Bronchial epithelial cell (primary cell): Measurements from ENCODE around the gene SSTR5. TPM values are rescaled to one million over a fixed set of nuclear protein-coding genes. Genes with fewer than 3 reads are reported as not detected.
A peak's percentile ranks its signal among the peaks of the same experiment; 100 is the strongest.
"Not testable (repeated sequence)": the region's sequence is repeated elsewhere in the genome, so short reads cannot be mapped to it uniquely, and the experiment has no call there.

ENCODE experiments used
- DNase-seq: peaks from one replicate; pipeline ENCODE4 v3.0.0-alpha.2; 2010; ENCODE audit warnings: low read depth
- FAIRE-seq: peaks from 2 replicates; lab custom pipeline; 2011; peaks lifted over from hg19 to GRCh38; lab: Jason Lieb, UNC
- H3K27me3 ChIP-seq: 2 replicates; pipeline ENCODE4 v1.5.1; 2011; ENCODE audit warnings: low read length; ENCODE audit not compliant: control insufficient read depth, insufficient read depth
- H3K36me3 ChIP-seq: 2 replicates; pipeline ENCODE4 v1.5.1; 2011; ENCODE audit warnings: low read length; ENCODE audit not compliant: control insufficient read depth, insufficient read depth
- H3K4me3 ChIP-seq: 2 replicates; pipeline ENCODE4 v1.5.1; 2011; ENCODE audit warnings: mild to moderate bottlenecking, low read depth, low read length, control low read depth
- CTCF ChIP-seq: IDR thresholded peaks from 2 replicates; pipeline ENCODE4 v1.5.1; 2011; ENCODE audit warnings: mild to moderate bottlenecking, moderate library complexity, low read length, control low read depth, inconsistent platforms; ENCODE audit not compliant: insufficient read depth, severe bottlenecking
- total RNA-seq: library from RNA; depleted of rRNA; stranded (reverse); fragments of >200 nt; gene quantifications from 2 replicates; pipeline ENCODE4 v1.2.1, GENCODE V29; 2014

SSTR5 gene
- total RNA-seq, 1 donor from 2014 or later = not detected

DNA sequence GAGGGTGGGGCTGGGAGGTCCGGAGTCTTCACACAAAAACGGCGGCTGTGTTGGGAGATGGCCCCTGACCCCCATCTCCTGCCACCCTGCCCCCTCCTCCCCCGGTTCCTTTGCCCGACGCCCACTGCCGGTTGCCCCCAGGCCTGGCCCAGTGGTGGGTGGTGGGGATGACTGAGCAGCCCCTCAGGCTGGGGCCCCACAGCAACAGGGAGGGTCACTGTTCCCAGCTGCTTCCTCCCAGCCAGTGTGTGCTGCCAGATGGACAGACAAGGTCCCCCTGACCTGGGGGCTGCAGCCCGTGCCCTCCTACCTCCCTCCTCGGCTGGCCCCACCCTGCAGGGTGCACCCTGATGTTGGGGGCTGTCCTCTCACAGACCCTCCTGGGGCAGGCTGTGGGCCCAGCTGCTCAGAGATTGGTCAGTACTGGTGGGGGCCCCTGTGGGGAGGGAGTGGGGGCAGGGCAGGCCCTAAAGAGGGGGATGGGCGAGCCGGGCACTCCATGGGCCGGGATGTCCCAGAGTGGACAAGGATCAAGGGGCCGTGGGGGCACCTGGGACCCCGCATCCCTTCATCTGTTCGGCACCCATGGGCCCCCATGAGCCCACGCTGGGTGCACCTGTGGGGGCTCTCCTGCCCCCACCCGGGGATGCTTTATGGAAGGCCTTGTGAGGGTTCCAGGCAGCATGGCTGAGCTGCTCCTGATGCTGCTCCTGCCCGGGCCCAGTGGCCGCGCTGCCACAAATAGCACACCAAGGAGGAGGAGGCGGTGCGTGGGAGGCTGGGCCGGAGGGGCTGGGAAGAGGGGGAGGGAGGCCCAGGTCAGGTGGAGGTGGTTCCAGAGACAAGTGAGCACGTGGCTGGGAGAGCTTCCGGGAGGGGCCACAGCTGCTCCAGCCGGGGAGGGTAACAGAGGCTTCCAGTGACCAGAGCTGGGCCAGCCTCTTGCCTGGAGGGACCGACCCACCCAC, 18.4 kb downstream of the SSTR5 start:
- Histone ChIP-seq H3K27me3 (peaks cover 2% of the 10 kb centered on the region), H3K36me3 (no peaks in the 10 kb centered on the region), H3K4me3 (no peak overlapping the region)
- no peak for DNase-seq
- FAIRE-seq = no peak
- no peak for TF ChIP-seq CTCF

GRCh38 chr16:1091992-1092552, 19.5 kb downstream of the SSTR5 start:
- FAIRE-seq (peak; percentile 97), DNase-seq (no peak)
- Histone ChIP-seq H3K4me3 (no peak overlapping the region), H3K27me3 (peaks cover 2% of the 10 kb centered on the region), H3K36me3 (no peaks in the 10 kb centered on the region)
- TF ChIP-seq CTCF = no peak

GRCh38 chr16:1092685-1093283, 20.2 kb downstream of the SSTR5 start:
- not testable (repeated sequence) for FAIRE-seq, DNase-seq, H3K27me3 ChIP-seq, H3K36me3 ChIP-seq, H3K4me3 ChIP-seq

DNA sequence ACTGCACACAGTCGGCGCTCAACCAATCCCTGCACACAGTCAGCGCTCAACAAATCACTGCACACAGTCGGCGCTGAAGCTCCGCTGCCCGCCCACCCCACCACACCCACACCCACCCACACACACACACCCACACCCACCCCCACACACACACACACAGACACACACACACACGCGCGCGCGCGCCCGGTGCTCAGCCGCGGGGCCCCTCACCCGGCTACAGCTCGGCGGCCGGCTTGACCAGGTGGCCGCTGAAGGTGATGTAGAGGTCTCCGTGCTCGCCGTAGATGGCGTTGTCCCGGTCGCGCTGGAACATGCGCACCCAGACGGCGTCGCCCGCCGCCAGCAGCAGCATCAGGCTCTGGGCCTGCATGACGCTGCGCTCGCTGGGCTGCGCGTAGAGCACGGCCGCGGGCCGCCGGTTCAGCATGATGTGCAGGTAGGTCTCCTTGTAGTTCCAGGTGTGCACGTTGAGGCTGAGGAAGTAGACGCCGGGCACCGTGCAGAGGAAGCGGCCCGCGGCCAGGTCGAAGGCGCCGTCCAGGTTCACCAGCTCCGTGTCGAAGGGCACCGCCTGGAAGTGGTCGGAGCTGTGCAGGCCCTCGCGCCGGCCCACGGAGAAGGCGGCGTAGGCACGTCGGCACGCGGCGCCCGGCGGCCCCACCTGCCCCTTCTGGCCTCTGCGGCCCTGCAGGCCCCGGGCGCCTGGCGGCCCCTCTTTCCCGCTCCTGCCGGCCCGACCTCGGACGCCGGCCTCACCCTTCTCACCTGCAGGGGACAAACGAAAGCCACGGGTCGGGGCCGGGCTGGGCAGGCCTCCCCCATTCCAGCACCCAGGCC, 21.0 kb downstream of the SSTR5 start:
- no peak for TF ChIP-seq CTCF
- FAIRE-seq = no peak
- H3K4me3 ChIP-seq = no peak overlapping the region
- peaks cover 2% of the 10 kb centered on the region for H3K27me3 ChIP-seq
- no peaks in the 10 kb centered on the region for H3K36me3 ChIP-seq
- DNase-seq = no peak

DNA sequence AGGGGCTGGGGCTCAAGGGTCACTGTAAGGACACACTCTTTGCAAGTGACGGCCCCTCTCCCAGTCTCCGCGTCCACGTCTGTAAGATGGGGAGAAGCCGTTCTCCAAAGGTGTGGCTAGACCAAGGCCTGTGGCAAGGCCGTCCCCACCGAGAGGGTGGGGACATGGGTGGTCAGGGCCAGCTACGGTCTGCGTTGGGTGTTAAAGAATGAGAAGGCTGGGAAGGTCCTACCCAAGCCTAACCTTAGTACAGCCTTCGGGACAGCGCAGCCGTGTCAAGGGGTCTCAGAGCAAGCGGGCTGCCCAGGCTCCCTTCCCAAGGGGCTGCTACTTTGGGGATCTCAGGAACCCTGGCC, 21.6 kb downstream of the SSTR5 start:
- H3K36me3 ChIP-seq = no peaks in the 10 kb centered on the region
- FAIRE-seq = no peak
- no peak for TF ChIP-seq CTCF
- peaks cover 2% of the 10 kb centered on the region for H3K27me3 ChIP-seq
- no peak overlapping the region for H3K4me3 ChIP-seq
- no peak for DNase-seq
